Esophagus muscularis mucosa (tissue), 3 donors: ENCODE data around the gene ARRDC2.

Source experiments
- CTCF ChIP-seq, 3 experiments: fragments of 200-600 bp in 2 of 3; fragments of 450-650 bp in 1 of 3; sonication (generic) in 2 of 3; IDR thresholded peaks; one replicate each; pipeline ENCODE4 v1.5.1; 2017 to 2019; ENCODE audit warnings: antibody characterized with exemption in 3 of 3, mild to moderate bottlenecking in 2 of 3, moderate library complexity in 1 of 3
- POLR2A ChIP-seq: fragments of 450-650 bp; IDR thresholded peaks from one replicate; pipeline ENCODE4 v1.6.1; 2017; ENCODE audit warnings: antibody characterized with exemption, moderate library complexity, mild to moderate bottlenecking, low read depth

GRCh38 chr19:18000480-18000914 is 7.5 kb upstream of the ARRDC2 start:
- TF ChIP-seq CTCF (IDR thresholded peaks at IDR 0.05) (no peak), POLR2A (no peak)
